ELR (cell line): ENCODE results near the gene LILRA5.
A peak's percentile ranks its signal among the peaks of the same experiment; 100 is the strongest.
"Not testable (repeated sequence)": the region's sequence is repeated elsewhere in the genome, so short reads cannot be mapped to it uniquely, and the experiment has no call there.

Experiments used
- DNase-seq: peaks from one replicate; pipeline ENCODE4 v3.0.0-alpha.2; 2015; ENCODE audit warnings: low read depth

LILRA5 gene

GRCh38 chr19:54273821-54274220 lies 39.1 kb downstream of the LILRA5 start:
- DNase-seq: no peak

GRCh38 chr19:54272181-54272580 lies 40.8 kb downstream of the LILRA5 start:
- DNase-seq: not testable (repeated sequence)

GRCh38 chr19:54271587-54271986 lies 41.4 kb downstream of the LILRA5 start:
- DNase-seq: not testable (repeated sequence)

DNA sequence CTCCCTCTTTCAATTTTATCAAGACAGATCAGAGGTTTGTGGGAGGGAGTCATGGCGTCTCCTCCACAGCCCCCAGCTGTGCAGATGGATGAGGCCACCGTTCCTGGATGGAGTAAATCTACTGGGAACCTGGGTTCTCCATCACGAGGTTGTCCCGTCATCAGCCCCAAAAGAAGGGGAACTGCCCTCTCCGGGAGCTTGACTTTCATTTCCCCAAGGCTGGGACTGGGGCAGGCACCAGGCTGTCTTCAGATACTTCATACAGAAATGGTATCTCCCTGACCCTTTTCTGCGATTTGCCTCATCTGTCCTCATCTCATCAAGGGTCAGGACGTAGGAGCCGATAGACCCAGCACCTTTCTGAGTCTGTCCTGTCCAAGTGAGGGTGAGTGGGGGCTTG lies 41.9 kb downstream of the LILRA5 start:
- DNase-seq: no peak

DNA sequence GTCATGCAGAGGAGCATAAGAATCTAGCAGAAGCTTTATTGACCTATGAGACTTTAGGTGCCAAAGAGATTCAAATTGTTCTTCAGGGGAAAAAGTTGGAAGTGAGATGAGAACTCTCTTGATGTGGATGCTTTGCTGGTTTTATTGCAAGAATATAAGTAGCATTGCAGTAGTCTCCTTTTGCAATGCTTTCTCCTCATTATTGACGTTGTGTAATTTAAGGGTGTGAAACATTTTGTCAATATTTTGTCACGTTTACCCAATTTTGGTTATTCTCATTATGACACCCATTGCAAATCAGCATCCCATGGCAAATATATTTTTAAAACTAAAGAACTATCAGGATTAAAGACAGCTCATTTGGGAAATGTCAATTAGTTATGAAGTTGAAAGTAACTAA lies 44.0 kb downstream of the LILRA5 start:
- no peak for DNase-seq

GRCh38 chr19:54266133-54266532 lies 46.8 kb downstream of the LILRA5 start:
- DNase-seq: peak; percentile 74

GRCh38 chr19:54262470-54262869 lies 50.5 kb downstream of the LILRA5 start:
- no peak for DNase-seq

DNA sequence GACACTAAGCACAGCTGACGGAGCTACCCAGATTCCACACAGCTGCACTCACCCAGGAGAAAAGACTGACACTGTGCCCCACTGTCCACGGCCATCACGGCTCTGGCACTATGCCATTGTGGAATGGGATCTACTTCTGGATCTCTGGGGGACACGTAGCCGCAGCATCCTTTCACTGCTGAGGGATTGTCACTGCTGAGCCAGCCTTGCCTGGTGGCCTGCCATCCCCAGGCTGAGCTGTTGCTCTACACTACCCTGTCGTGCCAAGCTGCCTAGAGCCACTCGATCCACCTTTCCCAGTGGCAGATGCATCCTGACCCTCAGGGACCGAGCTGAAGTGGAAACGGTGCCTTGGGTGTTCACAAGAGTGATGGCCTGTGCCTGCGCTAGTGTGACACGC lies 50.9 kb downstream of the LILRA5 start:
- no peak for DNase-seq

GRCh38 chr19:54257116-54257480 lies 55.9 kb downstream of the LILRA5 start, which contains the start of gene LILRB5:
TSS of gene LILRB5 (minus strand) at chr19:54257273. CDS start at chr19:54257193, 80 bp downstream.
- no peak for DNase-seq
